Stimulated activated CD4-positive, alpha-beta T cell treated with anti-CD3 and anti-CD28 coated beads, Interleukin-2, amount 100 ng/mL, for 4 hours (primary cell): ENCODE measurements around the gene BCR.
"Not testable (repeated sequence)": the region's sequence is repeated elsewhere in the genome, so short reads cannot be mapped to it uniquely, and the experiment has no call there.

Experiments used
- DNase-seq: peaks from one replicate; pipeline ENCODE4 v3.0.0-alpha.2; 2020; ENCODE audit warnings: low read depth

BCR gene

DNA sequence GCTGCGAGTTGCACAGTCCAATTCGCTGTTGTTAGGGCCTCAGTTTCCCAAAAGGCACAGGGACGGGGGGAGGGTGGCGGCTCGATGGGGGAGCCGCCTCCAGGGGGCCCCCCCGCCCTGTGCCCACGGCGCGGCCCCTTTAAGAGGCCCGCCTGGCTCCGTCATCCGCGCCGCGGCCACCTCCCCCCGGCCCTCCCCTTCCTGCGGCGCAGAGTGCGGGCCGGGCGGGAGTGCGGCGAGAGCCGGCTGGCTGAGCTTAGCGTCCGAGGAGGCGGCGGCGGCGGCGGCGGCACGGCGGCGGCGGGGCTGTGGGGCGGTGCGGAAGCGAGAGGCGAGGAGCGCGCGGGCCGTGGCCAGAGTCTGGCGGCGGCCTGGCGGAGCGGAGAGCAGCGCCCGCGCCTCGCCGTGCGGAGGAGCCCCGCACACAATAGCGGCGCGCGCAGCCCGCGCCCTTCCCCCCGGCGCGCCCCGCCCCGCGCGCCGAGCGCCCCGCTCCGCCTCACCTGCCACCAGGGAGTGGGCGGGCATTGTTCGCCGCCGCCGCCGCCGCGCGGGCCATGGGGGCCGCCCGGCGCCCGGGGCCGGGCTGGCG is at the start of gene BCR:
BCR (plus strand) TSS at position 209 of the 592 bp plus-strand sequence. CDS start 452 bp downstream, outside the sequence.
- peak; percentile 54 for DNase-seq

DNA sequence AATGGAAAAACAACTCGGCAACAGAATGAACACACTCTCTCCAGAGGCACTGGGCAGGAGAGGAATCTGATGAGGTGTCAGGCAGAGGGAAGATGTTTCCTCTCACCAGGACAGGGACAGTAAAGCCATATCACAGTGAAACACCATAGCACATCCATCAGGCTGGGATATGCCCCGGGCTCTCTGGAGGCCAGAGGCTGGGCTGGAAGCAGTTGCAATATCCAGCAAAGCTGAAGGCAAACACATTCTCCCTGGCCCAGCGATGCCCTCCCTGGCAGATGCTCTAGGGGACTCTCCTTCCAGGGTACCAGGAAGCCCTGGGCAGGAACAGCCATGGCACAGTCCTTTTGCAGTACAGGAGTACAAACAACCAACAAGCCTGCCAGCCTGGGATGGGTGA is 49.6 kb upstream of the BCR start:
- no peak for DNase-seq

DNA sequence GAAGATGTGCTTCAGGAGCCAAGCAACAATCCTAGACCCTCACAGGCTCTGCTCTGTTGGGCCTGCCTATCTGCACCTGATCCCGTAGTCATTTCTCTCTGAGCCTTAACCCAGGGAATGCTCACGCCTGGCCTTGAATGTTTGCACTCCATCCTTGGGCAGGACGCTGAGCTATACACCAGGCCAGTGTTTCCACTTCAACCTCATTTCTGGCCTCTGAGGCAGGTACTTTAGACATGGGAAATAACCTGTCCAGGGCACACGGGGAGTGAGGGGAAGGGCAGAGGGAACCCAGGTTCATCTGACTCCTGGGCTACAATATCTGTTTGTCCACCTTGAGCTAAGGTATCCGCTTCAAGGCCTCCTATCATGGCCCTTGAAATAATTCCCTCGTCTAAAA is 48.4 kb upstream of the BCR start:
- no peak for DNase-seq

- DNase-seq = no peak
Observed at GRCh38 chr22:23132376-23133091, 47.8 kb upstream of the BCR start.

DNA sequence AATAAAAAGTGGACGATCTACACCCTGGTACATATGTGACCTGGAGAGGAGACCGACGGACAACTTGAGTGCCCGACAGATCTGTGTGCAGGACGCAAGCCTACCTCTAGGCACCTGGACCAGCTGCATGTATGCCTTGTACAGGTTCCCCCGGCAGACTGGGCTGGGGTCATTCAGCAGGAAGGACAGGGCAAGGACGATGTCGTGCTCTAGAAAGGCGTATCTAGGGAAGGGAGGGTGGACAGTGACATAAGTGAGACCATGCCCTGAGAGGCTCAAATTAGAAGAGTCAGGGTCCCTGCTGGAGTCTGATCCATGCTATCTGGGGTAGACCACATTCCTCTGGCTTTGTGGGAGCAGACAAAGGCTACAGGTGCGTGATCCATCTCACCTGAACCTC is 46.4 kb upstream of the BCR start:
- no peak for DNase-seq

DNA sequence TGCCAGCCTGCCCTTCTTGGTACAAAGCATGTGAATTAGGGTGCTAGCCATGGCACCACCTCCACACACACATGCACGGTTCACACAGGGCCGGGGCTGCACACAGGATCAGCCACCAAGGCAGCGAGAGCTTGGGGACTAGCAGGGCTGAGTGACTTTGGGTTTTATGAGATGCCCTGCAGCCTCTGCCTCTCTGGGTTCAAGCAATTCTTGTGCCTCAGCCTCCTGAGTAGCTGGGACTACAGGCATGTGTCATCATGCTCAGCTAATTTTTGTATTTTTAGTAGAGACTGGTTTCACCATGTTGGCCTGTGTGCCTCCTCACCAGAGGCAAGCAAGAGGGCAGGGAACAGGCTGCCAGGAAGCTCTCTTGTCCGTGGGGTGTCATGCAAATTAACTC is 43.3 kb upstream of the BCR start:
- not testable (repeated sequence) for DNase-seq

DNA sequence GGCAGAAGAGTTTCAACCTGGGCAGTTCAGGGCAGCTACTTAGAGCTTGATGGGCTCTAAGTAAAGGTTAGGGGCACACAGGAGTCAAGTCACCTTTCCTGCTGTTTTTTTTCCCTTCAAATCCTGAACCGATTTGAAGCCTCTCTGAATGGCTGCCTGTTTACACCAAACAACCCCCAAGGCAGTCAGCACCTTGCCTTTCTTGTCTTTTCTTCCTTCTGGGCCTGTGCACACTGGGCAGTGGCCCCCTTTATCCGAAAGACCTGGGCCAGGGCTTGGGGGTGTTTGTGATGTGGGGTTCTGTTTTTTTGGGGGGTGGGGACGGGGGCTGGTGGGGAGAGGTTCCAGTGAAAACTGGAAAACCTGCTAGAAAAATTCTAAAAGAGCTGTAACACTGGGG is 42.8 kb upstream of the BCR start:
- no peak for DNase-seq

DNA sequence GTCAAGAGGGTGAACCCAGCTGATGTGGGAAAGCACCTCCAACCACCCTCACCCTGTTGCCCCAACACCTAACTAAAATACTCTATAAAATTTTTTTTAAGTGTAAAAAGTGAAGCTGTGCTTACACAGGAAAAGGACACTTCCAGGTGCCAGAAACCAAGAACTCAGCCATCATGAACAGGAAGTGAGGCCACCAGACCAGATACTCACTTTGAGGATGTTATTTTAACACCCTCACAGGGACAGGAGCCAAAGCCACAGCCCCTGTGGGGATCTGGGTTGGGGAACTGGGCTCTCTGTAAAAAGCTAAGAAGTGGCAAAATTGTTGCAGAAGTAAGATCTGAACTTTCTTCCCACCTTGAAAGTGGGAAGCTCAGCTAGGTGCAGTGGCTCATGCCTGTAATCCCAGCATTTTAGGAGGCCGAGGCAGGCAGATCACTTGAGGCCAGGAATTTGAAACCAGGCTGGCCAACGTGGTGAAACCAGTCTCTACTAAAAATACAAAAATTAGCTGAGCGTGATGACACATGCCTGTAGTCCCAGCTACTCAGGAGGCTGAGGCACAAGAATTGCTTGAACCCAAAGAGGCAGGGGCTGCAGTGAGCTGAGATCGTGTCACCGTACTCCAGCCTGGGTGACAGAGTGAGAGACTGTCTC is 42.3 kb upstream of the BCR start:
- DNase-seq = no peak

DNA sequence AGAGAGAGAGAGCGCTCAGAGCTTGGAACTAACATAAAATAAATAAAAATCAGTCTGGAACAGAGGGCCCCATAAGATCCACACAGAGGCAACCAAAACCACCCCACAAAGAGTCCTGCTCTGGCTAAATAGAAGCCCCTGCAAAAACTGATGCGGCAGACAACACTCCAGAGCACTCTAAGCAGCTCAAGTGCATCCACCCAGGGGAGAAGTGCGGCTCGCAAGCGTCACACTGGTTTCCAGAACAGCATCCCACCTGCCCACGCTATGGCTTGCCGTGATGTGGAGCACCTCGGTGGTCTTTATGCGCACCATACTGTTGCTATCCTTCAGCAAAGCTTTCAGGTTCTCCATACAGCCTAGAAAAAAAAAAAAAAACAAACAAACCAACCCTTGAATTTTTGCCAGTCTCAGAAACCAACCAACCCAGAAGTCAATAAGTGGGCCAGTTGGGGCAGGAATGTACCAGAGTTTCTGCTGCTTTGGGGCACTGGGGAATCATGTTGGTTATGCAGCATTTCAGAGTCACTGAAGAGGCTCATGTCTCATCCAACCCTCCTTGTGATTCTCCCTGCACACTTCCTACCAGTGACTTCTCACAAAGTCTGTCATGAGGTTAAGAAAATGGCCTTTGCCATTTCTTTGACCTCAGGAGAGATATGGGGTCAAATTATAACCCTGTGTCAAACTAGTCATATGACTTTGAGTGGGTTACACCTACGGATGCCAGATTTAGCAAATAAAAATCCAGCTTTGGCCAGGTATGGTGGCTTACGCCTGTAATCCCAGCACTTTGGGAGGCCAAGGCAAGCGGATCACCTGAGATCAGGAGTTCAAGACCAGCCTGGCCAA is 41.5 kb upstream of the BCR start:
- no peak for DNase-seq

- no peak for DNase-seq
Observed at GRCh38 chr22:23140385-23140784, 39.9 kb upstream of the BCR start.

GRCh38 chr22:23142546-23143105 is 37.7 kb upstream of the BCR start:
- DNase-seq = no peak

GRCh38 chr22:23143119-23143518 is 37.2 kb upstream of the BCR start:
- no peak for DNase-seq

DNA sequence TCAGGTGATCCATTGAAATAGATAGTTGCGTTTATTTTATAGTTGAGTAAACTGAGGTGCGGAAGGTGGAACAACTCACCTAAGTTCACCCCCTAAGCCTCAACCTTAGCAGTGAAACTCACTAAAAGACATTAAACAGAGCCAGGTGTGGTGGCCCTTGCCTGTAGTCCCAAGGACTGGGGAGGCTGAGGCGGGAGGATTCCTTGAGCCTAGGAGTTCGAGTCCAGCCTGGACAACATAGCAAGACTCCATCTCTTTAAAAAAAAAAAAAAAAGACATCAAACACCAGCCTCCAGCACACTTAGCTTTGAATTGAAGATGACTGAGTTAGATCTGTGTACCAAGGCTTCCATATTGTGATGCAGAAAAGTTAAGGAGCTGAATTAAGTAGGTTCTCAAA is 35.9 kb upstream of the BCR start:
- no peak for DNase-seq

DNA sequence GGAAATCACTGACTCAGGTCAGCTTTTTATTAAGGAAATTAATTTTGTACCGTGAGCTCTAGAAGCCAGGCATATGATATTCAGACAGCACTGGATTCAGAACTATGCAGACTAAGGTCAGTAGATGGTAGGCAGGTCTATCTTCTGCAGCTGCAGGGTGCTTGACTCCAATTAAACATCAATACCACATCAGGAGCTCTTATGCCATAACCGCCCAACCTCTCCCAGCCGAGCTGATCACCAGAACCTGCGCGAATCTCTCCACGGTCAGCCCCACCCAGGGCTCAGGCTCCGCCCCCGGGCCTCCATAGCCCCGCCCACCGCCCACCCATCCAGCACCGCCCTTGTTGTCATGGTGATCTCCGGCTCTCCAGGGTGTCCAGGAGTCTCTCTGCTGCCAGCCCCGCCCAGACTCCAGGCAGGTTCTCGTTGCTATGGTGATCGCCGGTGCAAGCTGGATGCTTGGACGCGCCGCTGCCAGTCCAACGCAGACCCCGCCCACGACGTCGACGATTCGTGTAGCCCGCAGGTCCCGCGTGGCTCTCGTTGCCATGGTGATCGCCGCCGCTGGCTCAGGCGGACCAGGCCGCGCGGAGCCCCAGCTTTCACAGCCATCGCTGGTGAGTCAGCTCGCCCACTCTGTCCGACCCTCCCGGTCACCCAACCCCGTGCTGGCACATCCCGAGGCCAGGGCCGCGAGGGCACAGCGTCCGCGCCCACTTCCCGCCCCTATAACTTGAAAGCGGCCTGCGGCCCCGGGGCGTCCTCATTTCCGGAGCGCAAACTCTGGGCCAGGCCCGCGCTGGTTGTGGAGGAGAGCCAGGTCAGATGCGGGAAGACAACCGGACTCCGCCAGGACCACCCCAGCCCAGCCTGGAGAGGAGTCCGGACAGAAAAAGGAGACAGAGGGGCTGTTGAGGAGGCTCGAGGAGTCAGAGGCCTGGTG is 35.1 kb upstream of the BCR start, which contains the start of gene RAB36:
RAB36 (plus strand) TSS at position 546 of the 946 bp plus-strand sequence. CDS start 1,140 bp downstream, outside the sequence.
- peak; percentile 69 for DNase-seq

DNA sequence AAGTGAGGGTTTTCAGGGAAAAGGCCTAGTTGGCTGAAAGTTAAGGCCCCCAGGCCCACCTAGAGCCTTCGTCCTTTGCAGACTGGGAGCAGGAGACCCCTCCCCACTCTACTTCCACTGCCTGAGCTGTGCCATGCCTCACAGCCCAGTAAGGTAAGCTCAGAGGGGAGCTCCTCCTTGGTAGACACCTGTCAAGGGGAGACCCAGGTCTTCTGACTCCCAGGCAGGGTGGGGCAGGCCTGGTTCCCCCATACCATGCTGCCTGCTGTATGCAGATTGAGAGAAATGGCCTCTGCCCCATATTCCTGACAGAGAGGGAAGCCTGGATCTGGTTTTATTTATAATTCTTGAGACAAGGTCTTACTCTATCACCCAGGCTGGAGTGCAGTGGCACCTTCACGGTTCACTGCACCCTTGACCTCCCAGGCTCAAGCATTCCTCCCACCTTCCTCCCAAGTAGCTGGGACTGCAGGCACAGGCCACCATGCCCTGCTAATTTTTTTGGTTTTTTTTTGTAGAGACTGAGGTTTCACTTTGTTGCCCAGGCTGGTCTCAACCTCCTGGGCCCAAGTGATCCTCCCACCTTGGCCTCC is 34.3 kb upstream of the BCR start:
- no peak for DNase-seq

DNA sequence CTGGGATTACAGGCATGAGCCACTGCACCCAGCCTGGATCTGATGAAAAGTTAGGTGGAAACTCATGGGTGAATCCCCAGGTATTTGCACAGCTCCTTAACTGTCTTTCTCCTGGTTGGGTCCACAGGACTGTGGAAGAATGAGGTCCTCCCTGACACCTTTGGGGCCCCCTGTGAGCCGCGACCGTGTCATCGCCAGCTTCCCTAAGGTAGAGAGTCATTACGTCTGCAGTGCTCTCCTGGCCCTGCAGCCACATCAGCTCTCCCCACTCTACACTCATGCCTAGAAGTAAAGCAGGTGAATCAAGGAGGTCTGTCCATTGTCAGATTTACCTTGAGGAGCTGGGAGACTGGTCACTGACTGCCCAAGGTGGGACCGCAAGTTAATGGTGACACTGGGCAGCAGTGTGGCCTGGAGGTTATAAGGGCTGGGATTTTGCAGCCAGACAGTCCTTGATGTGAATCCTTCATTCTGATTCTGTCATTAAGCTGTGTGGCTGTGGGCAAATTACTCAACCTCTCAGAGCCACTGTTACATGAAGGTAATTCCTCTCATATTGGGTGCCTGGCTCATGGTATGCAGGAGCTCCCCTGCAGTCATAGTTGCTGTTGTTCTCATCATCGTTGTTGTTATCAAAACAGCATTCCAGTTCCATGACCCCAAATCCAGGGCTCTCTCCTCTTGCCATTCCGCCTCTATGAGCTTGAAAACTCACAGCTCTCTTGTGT is 33.7 kb upstream of the BCR start:
- DNase-seq = no peak

- no peak for DNase-seq
Observed at GRCh38 chr22:23147617-23148387, 32.5 kb upstream of the BCR start.

GRCh38 chr22:23149743-23150238 is 30.5 kb upstream of the BCR start:
- no peak for DNase-seq

- no peak for DNase-seq
Observed at GRCh38 chr22:23150762-23151161, 29.5 kb upstream of the BCR start.
